Astrocyte (in vitro differentiated cells and primary cell): ENCODE results near the gene ALPP. TPM values are rescaled to one million over a fixed set of nuclear protein-coding genes. Genes with fewer than 3 reads are reported as not detected.
"Not testable (repeated sequence)": the region's sequence is repeated elsewhere in the genome, so short reads cannot be mapped to it uniquely, and the experiment has no call there.

Experiments used
- DNase-seq: peaks from one replicate; pipeline ENCODE4 v3.0.0-alpha.2; 2010; ENCODE audit warnings: low read depth
- FAIRE-seq: peaks from 2 replicates; lab custom pipeline; 2011; peaks lifted over from hg19 to GRCh38; lab: Jason Lieb, UNC
- H2AFZ ChIP-seq: 2 replicates; pipeline ENCODE4 v1.6.0; 2012; ENCODE audit warnings: low read depth, low read length, inconsistent platforms
- H3K27ac ChIP-seq: 2 replicates; pipeline ENCODE4 v1.5.1; 2011; ENCODE audit warnings: low read depth, low read length, inconsistent platforms
- H3K27me3 ChIP-seq: 2 replicates; pipeline ENCODE4 v1.6.0; 2011; ENCODE audit warnings: low read length, inconsistent platforms; ENCODE audit not compliant: insufficient read depth
- H3K36me3 ChIP-seq: 2 replicates; pipeline ENCODE4 v1.5.1; 2011; ENCODE audit warnings: low read length, inconsistent platforms; ENCODE audit not compliant: insufficient read depth
- H3K4me1 ChIP-seq: 2 replicates; pipeline ENCODE4 v1.5.1; 2011; ENCODE audit warnings: low read length, inconsistent platforms; ENCODE audit not compliant: insufficient read depth
- H3K4me2 ChIP-seq: 2 replicates; pipeline ENCODE4 v1.6.0; 2012; ENCODE audit warnings: low read length, inconsistent platforms
- H3K4me3 ChIP-seq: 2 replicates; pipeline ENCODE4 v1.5.1; 2011; ENCODE audit warnings: low read depth, mild to moderate bottlenecking, low read length, inconsistent platforms; ENCODE audit not compliant: insufficient read depth
- H3K79me2 ChIP-seq: 2 replicates; pipeline ENCODE4 v1.6.0; 2012; ENCODE audit warnings: mild to moderate bottlenecking, low read length, inconsistent platforms; ENCODE audit not compliant: insufficient read depth
- H3K9ac ChIP-seq: 2 replicates; pipeline ENCODE4 v1.6.0; 2012; ENCODE audit warnings: mild to moderate bottlenecking, low read length, inconsistent platforms
- H3K9me3 ChIP-seq: 2 replicates; pipeline ENCODE4 v1.5.1; 2012; ENCODE audit warnings: low read depth, mild to moderate bottlenecking, low read length, inconsistent platforms; ENCODE audit not compliant: insufficient read depth
- H4K20me1 ChIP-seq: 2 replicates; pipeline ENCODE4 v1.6.0; 2012; ENCODE audit warnings: low read length, inconsistent platforms; ENCODE audit not compliant: insufficient read depth
- H3K27ac Mint-ChIP-seq: one replicate; pipeline ENCODE4 v1.8.0; 2021; ENCODE audit warnings: mild to moderate bottlenecking, mixed read lengths; ENCODE audit not compliant: unreplicated experiment
- H3K27me3 Mint-ChIP-seq: one replicate; pipeline ENCODE4 v1.8.0; 2021; ENCODE audit warnings: low read depth, mixed read lengths; ENCODE audit not compliant: unreplicated experiment
- H3K36me3 Mint-ChIP-seq: one replicate; pipeline ENCODE4 v1.8.0; 2021; ENCODE audit warnings: low read depth, mixed read lengths; ENCODE audit not compliant: unreplicated experiment
- H3K4me1 Mint-ChIP-seq: one replicate; pipeline ENCODE4 v1.8.0; 2021; ENCODE audit warnings: low read depth, mixed read lengths; ENCODE audit not compliant: unreplicated experiment
- H3K4me3 Mint-ChIP-seq: one replicate; pipeline ENCODE4 v1.8.0; 2021; ENCODE audit warnings: mild to moderate bottlenecking, moderate library complexity, mixed read lengths; ENCODE audit not compliant: unreplicated experiment
- H3K9me3 Mint-ChIP-seq: one replicate; pipeline ENCODE4 v1.8.0; 2021; ENCODE audit warnings: mild to moderate bottlenecking, mixed read lengths; ENCODE audit not compliant: unreplicated experiment
- CTCF ChIP-seq: IDR thresholded peaks from 2 replicates; pipeline ENCODE4 v1.5.1; 2011; ENCODE audit warnings: low read depth, mild to moderate bottlenecking, inconsistent platforms, low read length, moderate library complexity; ENCODE audit not compliant: insufficient read depth
- EZH2 ChIP-seq: IDR thresholded peaks from 2 replicates; pipeline ENCODE4 v1.6.1; 2012; ENCODE audit warnings: mild to moderate bottlenecking, low read length, inconsistent platforms; ENCODE audit not compliant: insufficient read depth
- total RNA-seq: library from RNA; stranded (reverse); gene quantifications from 2 replicates; pipeline ENCODE4 v1.2.1, GENCODE V29; 2021

Gene ALPP
- total RNA-seq, 1 donor from 2014 or later: 0.32 TPM

- not testable (repeated sequence) for H3K4me1 ChIP-seq, H3K4me2 ChIP-seq, H3K9me3 Mint-ChIP-seq, H3K36me3 Mint-ChIP-seq, FAIRE-seq, H3K9me3 ChIP-seq, H2AFZ ChIP-seq, H3K79me2 ChIP-seq, H3K4me1 Mint-ChIP-seq, DNase-seq, H3K27ac ChIP-seq, H3K36me3 ChIP-seq, H3K27me3 Mint-ChIP-seq, H3K27ac Mint-ChIP-seq, H3K9ac ChIP-seq, H3K4me3 Mint-ChIP-seq, H3K27me3 ChIP-seq, H3K4me3 ChIP-seq
- peaks cover 22% of the 10 kb centered on the region for H4K20me1 ChIP-seq
Observed at GRCh38 chr2:232331641-232332040, 46.9 kb upstream of the ALPP start.

- not testable (repeated sequence) for H3K4me2 ChIP-seq, H3K27me3 ChIP-seq, H3K27me3 Mint-ChIP-seq, FAIRE-seq, H3K4me3 ChIP-seq, H3K27ac Mint-ChIP-seq, H3K27ac ChIP-seq, H3K36me3 Mint-ChIP-seq, DNase-seq, H3K4me1 ChIP-seq, H3K4me1 Mint-ChIP-seq, H3K4me3 Mint-ChIP-seq, H3K9ac ChIP-seq, H3K9me3 Mint-ChIP-seq, H3K36me3 ChIP-seq, H2AFZ ChIP-seq, H3K9me3 ChIP-seq, H3K79me2 ChIP-seq
- H4K20me1 ChIP-seq: peaks cover 18% of the 10 kb centered on the region
Observed at GRCh38 chr2:232332244-232332939, 46.2 kb upstream of the ALPP start.

GRCh38 chr2:232332940-232333259 is 45.7 kb upstream of the ALPP start:
- Mint-ChIP-seq H3K36me3 (no peaks in the 10 kb centered on the region), H3K9me3 (no peaks in the 10 kb centered on the region), H3K27me3 (no peaks in the 10 kb centered on the region), H3K4me1 (no peaks in the 10 kb centered on the region), H3K27ac (no peak overlapping the region), H3K4me3 (no peak overlapping the region)
- Histone ChIP-seq H3K27me3 (no peaks in the 10 kb centered on the region), H3K36me3 (no peaks in the 10 kb centered on the region), H2AFZ (no peak overlapping the region), H3K4me2 (no peak overlapping the region), H3K79me2 (no peaks in the 10 kb centered on the region), H3K9me3 (no peaks in the 10 kb centered on the region), H4K20me1 (peaks cover 13% of the 10 kb centered on the region), H3K9ac (no peak overlapping the region), H3K4me1 (no peaks in the 10 kb centered on the region), H3K4me3 (no peak overlapping the region), H3K27ac (no peak overlapping the region)
- FAIRE-seq (no peak), DNase-seq (no peak)
- TF ChIP-seq CTCF (no peak), EZH2 (no peak)
